OCI-LY1 (cell line): ENCODE measurements around the gene NCKAP5L.

ENCODE experiments used
- EZH2 ChIP-seq: fragments of 200-600 bp; sonication (generic), shearing (Covaris generic); IDR thresholded peaks from 2 replicates; pipeline ENCODE4 v1.8.0; 2017; ENCODE audit warnings: borderline replicate concordance, mixed run types, mild to moderate bottlenecking, antibody characterized with exemption, low read length, moderate library complexity, mixed read lengths
- TF ChIP-seq, protein P1 (sequence below): fragments of 200-600 bp; sonication (generic), shearing (Covaris generic); IDR thresholded peaks from 2 replicates; pipeline ENCODE4 v1.5.1; 2017; ENCODE audit warnings: mild to moderate bottlenecking, antibody characterized with exemption, low read length, moderate library complexity, mixed read lengths

DNA sequence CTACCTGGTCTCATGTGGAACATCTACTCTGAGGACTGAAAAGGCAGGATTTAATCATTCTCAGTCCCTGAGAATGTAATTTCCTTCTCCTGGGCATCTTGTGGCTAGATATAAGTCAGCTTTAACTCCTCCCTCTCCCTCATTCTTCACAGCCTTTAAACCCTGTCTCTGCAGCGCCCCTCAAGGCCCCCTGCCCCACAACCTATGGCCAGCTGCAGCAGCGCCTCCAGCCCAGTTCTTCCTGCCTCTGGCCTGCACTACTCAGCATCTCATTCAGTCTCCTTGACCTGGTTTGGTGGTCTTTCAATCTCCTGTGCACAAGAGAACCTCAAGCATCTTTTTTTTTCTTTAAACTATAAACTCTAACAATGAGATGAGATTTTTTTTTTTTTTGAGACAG is 29.3 kb downstream of the NCKAP5L start:
- TF ChIP-seq, protein P1, sequence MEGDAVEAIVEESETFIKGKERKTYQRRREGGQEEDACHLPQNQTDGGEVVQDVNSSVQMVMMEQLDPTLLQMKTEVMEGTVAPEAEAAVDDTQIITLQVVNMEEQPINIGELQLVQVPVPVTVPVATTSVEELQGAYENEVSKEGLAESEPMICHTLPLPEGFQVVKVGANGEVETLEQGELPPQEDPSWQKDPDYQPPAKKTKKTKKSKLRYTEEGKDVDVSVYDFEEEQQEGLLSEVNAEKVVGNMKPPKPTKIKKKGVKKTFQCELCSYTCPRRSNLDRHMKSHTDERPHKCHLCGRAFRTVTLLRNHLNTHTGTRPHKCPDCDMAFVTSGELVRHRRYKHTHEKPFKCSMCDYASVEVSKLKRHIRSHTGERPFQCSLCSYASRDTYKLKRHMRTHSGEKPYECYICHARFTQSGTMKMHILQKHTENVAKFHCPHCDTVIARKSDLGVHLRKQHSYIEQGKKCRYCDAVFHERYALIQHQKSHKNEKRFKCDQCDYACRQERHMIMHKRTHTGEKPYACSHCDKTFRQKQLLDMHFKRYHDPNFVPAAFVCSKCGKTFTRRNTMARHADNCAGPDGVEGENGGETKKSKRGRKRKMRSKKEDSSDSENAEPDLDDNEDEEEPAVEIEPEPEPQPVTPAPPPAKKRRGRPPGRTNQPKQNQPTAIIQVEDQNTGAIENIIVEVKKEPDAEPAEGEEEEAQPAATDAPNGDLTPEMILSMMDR, result no peak
- no peak for TF ChIP-seq EZH2
